Stimulated activated naive CD8-positive, alpha-beta T cell treated with anti-CD3 and anti-CD28 coated beads, Interleukin-15, Interleukin-2, amounts not matched to agents 100 ng/mL and 50 ng/mL, for 24 hours (primary cell): Measurements from ENCODE around the gene CNN1.
"Not testable (repeated sequence)": the region's sequence is repeated elsewhere in the genome, so short reads cannot be mapped to it uniquely, and the experiment has no call there.

ENCODE experiments used
- H3K27ac Mint-ChIP-seq: one replicate; pipeline ENCODE4 v1.8.0; 2021; ENCODE audit warnings: mild to moderate bottlenecking, mixed read lengths
- H3K27me3 Mint-ChIP-seq: one replicate; pipeline ENCODE4 v1.8.0; 2021; ENCODE audit warnings: mixed read lengths
- H3K36me3 Mint-ChIP-seq: one replicate; pipeline ENCODE4 v1.8.0; 2021; ENCODE audit warnings: low read depth, mixed read lengths
- H3K4me1 Mint-ChIP-seq: one replicate; pipeline ENCODE4 v1.8.0; 2021; ENCODE audit warnings: low read depth, mixed read lengths
- H3K4me3 Mint-ChIP-seq: one replicate; pipeline ENCODE4 v1.8.0; 2021; ENCODE audit warnings: mild to moderate bottlenecking, mixed read lengths
- H3K9me3 Mint-ChIP-seq: one replicate; pipeline ENCODE4 v1.8.0; 2021; ENCODE audit warnings: mixed read lengths

Gene CNN1

DNA sequence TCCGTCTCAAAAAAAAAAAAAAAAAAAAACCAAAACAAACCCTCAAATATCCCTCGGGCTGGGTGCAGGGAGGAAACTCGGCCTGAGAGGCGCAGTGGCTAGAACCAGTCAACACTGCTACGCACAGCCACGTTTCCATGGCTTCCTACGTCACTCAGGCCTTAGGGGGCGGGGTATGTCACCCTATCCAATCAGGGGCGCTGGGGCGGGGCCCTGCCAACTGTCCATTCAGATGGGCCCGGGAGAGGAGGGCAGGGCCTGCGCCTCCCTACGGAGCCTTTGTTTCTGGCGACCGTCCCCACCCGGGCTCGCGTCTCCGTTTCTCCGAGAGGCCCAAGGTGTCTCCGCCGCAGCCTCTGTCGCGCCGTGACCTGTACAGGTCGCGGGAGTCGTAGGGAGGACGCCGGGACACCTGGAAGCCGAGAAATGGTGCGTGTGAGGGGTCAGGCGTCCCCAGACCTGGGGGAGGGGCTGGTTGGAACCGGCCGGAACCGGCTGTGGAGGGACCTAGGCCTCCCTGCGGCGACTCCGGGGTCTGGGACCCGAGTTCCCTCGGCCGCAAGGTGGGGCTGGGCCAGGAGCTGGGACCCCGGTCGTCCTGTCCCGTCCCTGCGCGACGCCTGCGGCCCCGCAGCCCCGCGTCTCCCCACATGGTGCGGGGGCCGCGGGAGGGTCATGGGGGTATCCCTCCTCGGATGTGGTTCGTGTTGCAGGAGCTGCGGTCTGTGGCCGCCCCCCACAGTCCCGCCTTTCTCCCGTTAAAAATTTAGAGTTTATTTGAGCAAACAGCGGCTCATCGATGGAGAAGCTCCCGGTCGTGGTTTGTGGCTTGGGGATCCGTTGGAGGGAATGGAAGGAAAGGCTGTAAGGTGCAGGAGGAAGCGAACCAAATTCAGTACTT, 58.8 kb downstream of the CNN1 start, which contains the start of gene ZNF627:
Gene ZNF627 (plus strand): TSS at position 282 of the 901 bp plus-strand sequence. CDS start 145 bp downstream, at position 427.
- H3K4me1 Mint-ChIP-seq = peaks cover 30% of the 10 kb centered on the region
- H3K36me3 Mint-ChIP-seq = peaks cover 18% of the 10 kb centered on the region
- peak within 1 kb of the TSS; percentile 92 for H3K4me3 Mint-ChIP-seq
- H3K9me3 Mint-ChIP-seq = no peaks in the 10 kb centered on the region
- no peaks in the 10 kb centered on the region for H3K27me3 Mint-ChIP-seq
- H3K27ac Mint-ChIP-seq = peak within 1 kb of the TSS; percentile 76

- no peaks in the 10 kb centered on the region for H3K9me3 Mint-ChIP-seq
- peak overlapping the region; percentile 92 for H3K4me3 Mint-ChIP-seq
- H3K27ac Mint-ChIP-seq = peak overlapping the region; percentile 73
- no peaks in the 10 kb centered on the region for H3K27me3 Mint-ChIP-seq
- H3K4me1 Mint-ChIP-seq = peaks cover 30% of the 10 kb centered on the region
- peaks cover 24% of the 10 kb centered on the region for H3K36me3 Mint-ChIP-seq
Observed at GRCh38 chr19:11598103-11598483, 59.4 kb downstream of the CNN1 start.

DNA sequence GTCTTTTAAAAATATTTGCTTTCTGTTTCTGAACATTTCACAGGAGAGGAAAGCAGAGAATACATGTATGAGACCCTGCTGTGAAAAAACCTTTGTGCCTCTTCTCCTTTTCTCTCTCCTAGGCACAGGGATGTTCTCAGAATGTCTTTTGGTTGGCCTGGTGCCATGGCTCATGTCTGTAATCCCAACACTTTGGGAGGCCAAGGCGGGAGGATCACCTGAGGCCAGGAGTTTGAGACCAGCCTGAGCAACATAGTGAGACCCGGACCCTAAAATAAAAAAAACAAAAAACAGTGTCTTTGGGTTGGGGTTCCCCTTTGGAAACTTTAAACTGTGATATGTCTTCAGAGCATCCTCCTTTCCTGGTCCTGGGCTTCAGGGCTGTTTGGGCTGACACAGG, 60.1 kb downstream of the CNN1 start:
- H3K9me3 Mint-ChIP-seq = no peaks in the 10 kb centered on the region
- H3K27ac Mint-ChIP-seq = no peak overlapping the region
- peaks cover 28% of the 10 kb centered on the region for H3K36me3 Mint-ChIP-seq
- no peaks in the 10 kb centered on the region for H3K27me3 Mint-ChIP-seq
- peaks cover 30% of the 10 kb centered on the region for H3K4me1 Mint-ChIP-seq
- H3K4me3 Mint-ChIP-seq = peak overlapping the region; percentile 75

DNA sequence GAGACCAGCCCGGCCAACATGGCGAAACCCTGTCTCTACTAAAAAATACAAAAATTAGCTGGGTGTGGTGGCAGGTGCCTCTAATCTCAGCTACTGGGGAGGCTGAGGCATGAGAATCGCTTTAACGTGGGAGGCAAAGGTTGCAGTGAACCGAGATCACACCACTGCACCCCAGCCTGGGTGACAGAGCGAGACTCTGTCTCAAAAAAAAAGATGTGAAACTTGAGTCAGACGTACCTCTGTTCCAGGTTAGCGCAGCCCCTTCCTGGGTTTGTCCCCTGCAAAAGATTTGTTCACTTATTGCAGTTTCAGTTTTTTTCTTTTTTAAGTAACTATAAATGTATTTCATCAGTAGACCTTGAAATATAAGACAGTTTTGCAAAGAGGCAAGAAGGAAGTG, 61.1 kb downstream of the CNN1 start:
- Mint-ChIP-seq H3K36me3 (peaks cover 38% of the 10 kb centered on the region), H3K4me1 (peaks cover 30% of the 10 kb centered on the region)
- not testable (repeated sequence) for H3K4me3 Mint-ChIP-seq, H3K27me3 Mint-ChIP-seq, H3K27ac Mint-ChIP-seq, H3K9me3 Mint-ChIP-seq
